Measurements from ENCODE around the gene MILR1.
A peak's percentile ranks its signal among the peaks of the same experiment; 100 is the strongest.
"Not testable (repeated sequence)": the region's sequence is repeated elsewhere in the genome, so short reads cannot be mapped to it uniquely, and the experiment has no call there.

MILR1 gene

DNA sequence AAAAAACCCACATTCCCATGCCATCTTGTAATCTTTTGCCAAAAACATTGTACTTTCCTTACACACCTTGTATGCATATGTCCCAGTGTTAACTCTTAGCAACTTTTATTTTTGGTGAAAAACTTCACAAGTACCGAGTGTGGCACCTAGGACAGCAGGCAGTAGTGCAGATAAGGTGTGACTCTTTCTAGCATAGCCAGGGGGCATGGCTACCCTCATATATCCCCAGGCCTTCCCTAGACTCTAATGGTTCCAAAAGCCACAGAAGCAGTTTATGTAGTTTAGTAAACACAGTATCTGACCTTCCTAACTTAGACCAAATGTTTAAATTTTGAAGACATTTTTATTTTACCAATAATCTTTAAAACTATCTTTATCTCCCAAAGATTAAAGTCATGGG, 20.5 kb upstream of the MILR1 start:
- DNase-seq (ENCODE audit: low spot score): no peak

DNA sequence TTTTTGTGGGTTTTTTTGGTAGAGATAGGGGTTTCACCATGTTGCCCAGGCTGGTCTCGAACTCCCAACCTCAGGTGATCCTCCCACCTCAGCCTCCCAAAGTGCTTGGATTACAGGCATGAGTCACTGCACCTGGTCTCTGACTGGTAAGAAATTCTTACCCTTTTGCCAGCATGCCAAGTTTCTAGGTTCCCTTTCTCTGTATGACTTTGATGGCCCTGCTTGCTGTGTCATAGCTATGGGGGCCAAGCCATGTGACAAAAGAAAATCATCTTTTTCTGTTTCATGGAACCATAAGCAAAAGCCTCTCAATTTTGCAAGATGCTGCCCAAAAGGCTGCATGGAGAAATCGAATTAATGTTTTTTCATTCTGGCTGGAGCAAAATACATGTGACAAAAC, 18.9 kb upstream of the MILR1 start:
- not testable (repeated sequence) for DNase-seq (ENCODE audit: low spot score)

DNA sequence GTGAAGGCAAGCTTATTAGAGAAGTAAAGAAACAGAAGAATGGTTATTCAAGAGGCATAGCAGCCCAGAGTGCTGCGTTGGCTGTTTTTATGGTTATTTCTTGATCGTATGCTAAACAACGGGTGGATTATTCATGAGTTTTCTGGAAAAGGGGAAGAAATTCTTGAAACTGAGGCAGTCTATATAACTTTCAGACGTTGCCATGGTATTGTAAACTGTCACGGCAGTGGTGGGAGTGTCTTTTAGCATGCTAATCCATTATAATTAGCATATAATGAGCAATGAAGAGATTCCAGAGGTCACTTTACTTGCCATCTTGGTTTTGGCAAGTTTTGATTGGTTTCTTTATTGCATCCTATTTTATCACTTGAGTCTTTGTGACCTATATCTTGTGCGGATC, 17.4 kb upstream of the MILR1 start:
- no peak for DNase-seq (ENCODE audit: low spot score)

DNA sequence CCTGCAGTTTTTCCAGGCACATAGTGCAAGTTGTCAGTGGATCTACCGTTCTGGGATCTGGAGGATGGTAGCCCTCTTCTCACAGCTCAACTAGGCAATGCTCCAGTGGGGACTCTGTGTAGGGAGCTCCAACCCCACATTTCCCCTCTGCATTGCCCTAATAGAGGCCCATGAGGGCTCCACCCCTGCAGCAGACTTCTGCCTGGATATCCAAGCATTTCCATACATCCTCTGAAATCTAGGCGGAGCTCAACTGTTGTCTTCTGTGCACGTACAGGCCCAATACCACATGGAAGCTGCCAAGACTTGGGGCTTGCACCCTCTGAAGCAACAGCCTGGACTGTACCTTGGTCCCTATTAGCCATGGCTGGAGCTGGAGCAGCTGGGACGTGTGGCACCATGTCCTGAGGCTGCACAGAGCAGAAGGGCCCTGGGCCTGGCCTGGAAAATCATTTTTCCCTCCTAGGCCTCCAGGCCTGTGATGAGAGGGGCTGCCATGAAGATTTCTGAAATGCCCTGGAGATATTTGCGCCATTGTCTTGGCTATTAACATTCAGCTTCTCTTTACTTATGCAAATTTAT, 10.9 kb upstream of the MILR1 start:
- no peak for DNase-seq (ENCODE audit: low spot score)

DNA sequence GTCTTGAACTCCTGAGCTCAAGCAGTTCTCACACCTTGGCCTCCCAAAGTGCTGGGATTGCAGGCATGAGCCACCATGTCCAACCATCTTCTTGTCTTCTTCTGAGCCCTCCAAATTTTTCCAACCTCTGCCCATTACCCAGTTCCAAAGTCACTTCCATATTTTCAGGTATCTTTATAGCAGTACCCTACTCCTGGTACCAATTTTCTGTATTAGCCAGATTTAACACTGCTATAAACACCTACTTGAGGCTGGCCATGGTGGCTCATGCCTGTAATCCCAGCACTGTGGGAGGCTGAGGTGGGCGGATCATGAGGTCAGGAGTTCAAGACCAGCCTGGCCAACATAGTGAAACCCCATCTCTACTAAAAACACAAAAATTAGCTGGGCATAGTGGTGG, 9.4 kb upstream of the MILR1 start:
- not testable (repeated sequence) for DNase-seq (ENCODE audit: low spot score)

DNA sequence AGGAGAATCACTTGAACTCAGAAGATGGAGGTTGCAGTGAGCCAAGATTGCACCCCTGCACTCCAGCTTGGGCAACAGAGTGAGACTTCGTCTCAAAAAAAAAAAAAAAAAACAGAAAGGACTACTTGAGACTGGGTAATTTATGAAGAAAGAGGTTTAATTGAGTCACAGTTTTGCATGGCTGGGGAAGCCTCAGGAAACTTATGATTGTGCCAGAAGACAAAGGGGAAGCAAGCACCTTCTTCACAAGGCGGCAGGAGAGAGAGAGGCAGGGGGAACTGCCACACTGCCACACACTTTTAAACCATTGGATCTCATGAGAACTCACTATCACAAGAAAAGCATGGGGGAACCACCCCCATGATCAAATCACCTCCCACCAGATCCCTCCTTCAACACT, 9.0 kb upstream of the MILR1 start:
- DNase-seq (ENCODE audit: low spot score): no peak

DNA sequence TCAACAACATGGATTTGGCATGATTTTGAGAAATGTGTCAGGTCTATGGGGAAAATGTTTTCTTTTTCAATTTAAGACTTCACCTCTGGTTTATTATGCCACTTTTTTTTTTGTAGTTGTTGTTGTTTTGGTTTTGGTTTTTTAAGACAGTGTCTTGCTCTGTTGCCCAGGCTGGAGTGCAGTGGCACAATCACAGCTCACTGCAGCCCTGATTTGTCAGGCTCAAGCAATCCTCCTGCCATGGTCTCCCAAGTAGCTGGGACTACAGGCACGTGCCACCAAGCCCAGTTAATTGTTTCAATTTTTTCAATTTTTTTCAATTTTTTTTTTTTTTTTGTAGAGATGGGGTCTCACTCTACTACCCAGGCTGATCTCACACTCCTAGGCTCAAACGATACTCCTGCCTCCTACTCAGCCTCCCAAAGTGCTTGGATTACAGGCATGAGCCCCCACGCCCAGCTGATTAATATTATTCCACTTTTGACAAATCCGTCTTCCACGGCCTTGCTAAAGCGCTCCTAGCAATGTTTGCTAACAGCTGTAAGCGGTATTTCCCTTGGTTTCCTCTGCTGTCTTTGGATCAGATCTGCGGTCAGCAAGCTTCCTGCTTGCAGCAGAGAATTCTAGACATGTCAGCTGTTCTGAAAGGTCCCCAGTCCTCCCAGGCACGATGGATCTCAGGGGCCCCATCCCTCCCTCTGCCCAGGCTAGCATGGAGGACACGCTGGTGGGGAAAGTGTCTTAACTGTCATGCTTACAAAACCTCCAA, 7.0 kb upstream of the MILR1 start:
- DNase-seq (ENCODE audit: low spot score): peak; percentile 14

DNA sequence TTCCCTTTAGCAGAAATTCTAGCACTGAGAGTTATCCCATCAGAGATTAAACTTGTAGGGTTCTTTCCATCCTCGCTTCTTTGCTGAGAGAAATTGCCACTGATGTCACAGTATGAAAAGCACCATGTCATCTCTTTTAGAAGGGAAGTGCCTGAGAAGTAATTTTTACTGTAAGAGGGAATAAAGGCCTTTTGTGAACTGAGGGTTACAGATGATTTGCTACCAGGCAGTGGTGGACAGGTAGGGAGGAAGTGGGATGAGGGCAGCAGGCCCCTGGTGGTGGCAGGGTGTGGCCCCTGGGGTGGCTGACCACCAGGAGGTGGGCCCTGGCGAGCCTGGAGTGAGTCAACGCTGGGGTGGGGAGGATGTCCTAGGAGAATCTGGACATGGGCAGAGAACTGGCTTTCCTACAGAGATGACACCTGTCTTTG, 6.4 kb upstream of the MILR1 start:
- DNase-seq (ENCODE audit: low spot score): no peak

DNA sequence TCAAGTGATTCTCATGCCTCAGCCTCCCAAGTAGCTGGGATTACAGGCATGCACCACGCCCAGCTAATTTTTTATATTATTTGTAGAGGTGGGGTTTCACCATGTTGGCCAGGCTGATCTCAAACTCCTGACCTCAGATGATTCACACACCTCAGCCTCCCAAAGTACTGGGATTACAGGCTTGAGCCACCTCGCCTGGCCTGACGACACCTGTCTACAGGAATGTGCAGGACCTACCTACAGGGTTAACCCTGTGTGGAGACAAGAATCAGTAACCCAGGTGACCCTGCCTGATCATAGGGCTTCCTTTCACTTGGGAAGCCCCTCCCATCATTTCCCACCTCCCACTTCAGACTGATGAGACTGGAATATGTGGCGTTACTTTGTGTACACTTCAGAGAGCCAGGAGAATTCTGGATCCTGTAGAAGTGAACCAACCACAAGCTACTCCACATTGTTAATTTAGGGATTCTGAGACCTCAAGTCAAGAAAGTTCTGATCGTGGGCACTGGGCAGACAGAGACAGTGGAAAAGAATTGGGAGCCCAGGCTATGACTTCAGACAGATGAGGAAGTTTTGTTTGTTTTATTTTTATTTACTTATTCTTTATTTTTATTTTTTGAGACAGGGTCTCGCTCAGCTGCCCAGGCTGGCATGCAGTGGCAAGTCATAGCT, 5.7 kb upstream of the MILR1 start:
- DNase-seq (ENCODE audit: low spot score): no peak

DNA sequence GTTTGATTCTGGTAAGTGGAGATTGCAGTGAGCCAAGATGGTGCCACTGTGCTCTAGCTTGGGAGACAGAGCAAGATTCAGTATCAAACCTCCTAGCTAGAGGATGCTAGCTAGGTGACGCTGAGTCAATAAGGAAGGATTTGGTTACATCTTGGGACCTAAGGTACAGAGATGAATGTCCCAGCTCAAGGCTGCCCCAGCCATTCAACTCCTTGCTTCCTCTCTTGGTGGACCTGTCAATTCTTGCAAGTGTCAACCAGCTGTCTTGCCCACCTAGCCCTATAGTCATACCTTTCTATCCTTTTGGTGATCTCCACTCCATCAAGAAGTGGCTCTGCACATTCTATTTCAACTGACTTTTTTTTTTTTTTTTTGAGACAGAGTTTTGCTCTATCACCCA, 1.4 kb upstream of the MILR1 start:
- no peak for DNase-seq (ENCODE audit: low spot score)

DNA sequence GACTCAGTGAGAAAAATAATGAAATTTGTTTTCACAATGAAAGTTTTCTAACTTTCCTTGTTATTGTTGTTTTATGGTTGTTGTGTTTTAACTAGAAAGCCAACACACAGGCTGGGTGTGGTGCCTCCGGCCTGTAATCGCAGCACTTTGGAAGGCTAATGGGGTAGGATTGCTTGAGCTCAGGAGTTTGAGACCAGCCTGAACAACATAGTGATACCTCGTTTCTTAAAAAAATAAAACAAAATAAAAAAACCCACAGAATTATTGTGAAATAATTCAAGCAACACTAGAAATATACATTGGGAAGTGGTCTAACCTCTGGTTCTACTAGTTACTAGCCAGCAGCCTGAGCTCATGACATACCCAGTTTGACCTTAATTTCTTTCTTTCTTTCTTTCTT, 630 bp downstream of the MILR1 start:
- DNase-seq (ENCODE audit: low spot score): no peak

DNA sequence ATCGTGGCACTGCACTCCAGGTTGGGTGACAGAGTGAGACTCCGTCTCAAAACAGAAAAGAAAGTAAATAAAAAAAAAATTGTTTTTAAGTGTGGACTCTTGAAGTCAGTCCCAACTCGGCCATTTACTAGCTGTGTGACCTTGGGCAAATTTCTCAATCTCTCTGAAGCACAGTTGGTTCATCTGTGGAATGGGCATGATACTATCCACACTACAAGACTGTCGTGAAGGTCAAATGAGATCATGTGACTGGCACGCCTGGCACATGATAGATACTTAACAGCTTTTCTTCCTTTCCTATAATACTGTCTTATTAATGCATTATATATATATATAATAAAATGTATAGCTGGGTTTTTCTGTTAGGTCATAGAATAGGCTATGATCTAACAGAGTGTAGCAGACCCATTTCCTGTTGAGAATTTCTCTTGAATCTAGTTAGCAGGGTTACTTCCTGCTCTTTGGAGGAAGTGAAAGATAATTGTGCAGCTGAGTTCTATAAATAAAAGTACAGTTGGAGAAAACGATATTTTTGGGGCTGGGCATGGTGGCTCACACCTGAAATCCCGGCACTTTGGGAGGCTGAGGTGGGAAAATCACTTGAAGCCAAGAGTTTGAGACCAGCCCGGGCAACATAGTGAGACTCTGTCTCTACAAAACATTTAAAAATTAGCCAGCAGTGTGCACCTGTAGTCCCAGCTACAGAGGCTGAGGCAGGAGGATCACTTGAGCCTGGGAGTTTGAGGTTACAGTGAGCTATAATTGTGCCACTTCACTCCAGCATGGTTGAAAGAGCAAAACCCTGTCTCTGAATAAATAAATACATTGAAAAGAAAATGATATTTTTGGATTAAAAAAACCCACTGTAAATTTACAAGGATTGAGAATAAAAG, 7.3 kb downstream of the MILR1 start:
- no peak for DNase-seq (ENCODE audit: low spot score)

DNA sequence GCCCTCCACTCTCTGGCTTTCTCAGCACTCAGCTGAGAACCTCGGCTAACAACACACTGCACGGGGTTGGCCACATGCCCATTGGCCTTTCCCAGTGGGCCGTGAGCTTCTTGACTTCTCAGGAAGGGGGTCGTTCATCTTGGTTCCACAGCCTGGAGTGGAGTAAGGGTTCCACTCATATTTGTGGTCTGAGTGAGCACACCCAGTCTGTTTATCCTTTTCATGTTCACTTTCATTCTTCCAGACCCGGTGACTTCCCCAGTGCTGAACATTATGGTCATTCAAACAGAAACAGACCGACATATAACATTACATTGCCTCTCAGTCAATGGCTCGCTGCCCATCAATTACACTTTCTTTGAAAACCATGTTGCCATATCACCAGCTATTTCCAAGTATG, 8.2 kb downstream of the MILR1 start:
- DNase-seq (ENCODE audit: low spot score): peak; percentile 63

DNA sequence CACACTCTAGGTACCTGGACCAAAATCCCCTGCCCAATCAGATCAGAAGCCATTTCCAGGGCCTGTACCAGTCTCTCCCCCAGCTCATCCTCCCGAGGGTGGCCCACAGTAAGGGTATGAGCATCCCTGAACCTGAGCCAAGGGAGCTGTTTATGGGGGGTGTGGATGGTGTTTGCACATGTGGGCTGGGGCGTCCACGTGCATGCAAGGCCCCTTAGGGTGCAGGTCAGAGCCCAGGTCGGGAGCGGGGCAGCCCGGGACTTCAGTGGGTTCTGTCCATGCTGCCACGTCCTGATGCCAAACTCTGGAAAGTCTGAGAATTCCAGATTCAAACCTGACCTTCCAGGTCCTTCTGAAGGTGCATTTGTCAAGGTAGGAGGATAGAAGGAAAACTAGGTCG, 9.8 kb downstream of the MILR1 start:
- DNase-seq (ENCODE audit: low spot score): no peak

DNA sequence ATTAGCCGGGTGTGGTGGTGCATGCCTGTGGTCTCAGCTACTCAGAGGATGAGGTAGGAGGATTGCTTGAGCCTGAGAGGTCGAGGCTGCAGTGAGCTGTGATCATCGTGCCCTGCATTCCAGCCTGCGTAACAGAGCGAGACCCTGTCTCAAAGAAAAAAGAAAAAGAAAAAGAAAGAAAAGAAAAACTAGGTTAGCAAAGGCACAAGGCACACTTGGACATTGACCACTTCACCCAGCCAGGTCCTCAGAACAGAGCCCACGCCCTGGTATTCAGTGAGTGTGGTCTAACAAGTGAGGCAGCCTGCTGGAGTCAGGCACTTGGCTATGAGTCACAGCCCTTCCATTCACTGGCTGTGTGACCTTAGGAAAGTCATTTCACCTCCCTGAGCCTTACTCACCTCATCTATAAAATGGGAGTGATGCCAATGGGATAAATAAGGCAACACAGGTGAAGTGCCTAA, 10.4 kb downstream of the MILR1 start:
- DNase-seq (ENCODE audit: low spot score): peak; percentile 49

DNA sequence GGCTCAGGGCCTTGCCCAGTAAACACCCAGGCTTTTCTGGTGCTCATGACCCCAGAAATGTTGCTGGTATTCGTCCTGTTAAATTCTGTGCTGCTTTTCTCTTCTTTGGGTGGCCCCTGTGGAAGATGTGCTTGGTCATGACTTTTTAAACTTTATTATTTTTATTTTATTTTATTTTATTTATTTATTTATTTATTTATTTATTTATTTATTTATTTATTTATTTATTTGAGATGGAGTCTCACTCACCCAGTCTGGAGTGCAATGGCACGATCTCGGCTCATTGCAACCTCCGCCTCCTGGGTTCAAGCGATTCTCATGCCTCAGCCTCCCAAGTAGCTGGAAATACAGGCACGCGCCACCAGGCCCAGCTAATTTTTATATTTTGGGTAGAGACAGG, 10.9 kb downstream of the MILR1 start:
- DNase-seq (ENCODE audit: low spot score): not testable (repeated sequence)

DNA sequence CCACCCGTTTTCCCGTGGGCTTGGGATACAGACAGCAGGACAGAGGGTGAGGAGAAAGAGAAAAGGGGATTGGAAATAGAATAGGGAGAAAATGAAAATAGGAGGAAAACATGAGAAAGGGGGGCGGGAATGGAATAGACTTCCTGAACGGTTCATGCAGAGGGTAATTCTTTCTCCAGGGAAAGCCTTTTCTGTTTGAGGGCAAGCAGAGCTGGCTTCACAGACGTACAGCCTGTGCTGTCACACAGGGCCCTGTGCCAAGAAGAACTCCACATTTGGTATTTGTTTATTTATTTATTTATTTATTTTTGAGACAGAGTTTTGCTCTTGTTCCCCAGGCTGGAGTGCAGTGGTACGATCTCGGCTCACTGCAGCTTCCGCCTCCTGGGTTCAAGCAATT, 12.0 kb downstream of the MILR1 start:
- DNase-seq (ENCODE audit: low spot score): no peak

DNA sequence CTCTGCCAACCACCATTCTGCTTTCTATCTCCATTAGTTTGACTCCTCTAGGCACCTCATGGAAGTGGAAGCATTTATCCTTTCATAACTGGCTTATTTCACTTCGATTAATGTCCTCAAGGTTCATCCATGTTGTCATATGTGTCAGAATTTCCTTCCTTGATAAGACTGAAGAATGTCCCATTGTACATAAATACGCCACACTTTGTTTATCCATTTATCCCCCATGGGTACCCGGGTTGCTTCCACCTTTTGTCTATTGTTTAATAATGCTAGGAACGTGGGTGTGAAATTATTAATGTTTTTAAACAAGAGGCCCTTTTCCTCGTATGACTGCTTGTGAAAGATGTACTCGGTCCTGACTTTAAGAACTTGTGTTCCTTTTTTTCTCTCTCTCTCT, 12.9 kb downstream of the MILR1 start:
- DNase-seq (ENCODE audit: low spot score): no peak

DNA sequence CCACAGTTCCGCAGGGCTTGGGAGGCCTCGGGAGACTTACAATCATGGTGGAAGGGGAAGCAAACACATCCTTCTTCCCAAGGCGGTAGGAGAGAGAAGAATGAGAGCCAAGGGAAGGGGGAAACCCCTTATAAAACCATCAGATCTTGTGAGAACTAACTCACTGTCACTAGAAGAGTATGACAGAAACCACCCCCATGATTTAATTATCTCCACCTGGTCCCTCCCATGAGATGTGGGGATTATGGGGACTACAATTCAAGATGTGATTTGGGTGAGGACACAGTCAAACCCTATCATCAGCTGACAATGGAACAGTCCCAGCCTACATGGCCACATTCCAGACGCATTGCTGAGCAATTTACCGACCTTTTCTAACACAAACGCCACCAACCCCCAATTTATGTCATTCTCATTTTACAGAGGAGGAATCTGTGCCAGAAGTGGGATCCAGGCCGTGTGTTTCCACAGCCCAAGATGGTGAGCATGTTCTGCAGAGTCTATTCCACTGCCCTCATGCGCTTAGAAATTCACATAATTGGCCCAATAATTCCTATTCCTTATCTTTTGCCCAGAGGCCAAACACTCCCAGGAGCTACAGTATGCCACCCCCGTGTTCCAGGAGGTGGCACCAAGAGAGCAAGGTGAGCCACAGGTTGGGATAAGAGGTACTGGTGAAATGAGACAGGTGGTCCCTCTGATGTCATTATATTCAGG, 17.3 kb downstream of the MILR1 start:
- DNase-seq (ENCODE audit: low spot score): no peak

DNA sequence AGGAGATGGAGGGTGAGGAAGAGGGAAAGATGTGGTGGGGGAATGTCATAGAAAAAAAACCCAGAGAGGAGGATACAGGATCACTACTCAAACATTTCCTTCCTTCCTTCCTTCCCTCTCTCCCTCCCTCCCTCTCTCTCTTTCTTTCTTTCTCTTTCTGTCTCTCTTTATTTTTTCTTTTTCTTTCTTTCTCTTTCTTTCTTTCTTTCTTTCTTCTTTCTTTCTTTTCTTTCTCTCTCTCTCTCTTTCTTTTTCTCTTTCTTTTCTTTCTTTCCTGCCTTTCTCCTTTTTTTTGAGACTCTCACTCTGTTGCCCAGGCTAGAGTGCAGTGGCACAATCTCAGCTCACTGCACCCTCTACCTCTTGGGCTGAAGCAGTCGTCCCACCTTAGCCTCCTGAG, 17.9 kb downstream of the MILR1 start:
- DNase-seq (ENCODE audit: low spot score): not testable (repeated sequence)

DNA sequence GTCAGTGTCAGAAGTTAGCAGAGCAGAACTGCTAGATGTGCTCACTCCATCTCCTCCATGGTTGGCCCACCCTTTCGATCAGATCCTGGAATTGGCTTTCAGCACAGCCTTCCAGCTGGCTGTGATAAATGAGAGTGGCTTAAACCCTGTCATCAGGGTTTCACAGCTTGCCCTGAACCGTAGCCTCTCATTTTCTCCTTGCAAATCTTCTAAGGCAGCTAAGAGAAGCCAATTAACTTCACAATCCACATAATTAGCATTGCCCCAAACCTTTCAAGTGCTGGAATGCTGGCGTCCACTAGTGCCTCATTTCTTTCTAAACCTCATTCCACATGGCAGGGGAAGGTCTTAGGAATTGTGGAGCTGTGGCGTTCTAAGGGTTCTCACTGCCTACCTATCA, 21.7 kb downstream of the MILR1 start:
- DNase-seq (ENCODE audit: low spot score): no peak

DNA sequence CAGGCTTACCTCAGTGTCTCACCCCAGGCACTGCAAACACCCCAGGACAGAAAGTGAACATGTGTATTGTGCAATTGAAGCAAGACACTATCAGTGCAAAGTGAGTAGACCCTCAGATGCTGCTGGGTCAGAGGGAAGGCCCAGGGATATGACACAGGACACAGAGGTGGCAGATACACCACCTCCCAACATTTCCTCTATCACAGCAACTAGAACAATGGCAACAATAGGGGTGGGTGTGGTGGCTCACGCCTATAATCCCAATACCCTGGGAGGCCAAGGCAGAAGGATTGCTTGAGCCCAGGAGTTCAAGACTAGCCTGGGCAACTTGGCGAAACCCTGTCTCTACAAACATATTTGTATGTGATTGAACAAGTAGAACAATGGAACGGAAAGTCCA, 22.5 kb downstream of the MILR1 start:
- DNase-seq (ENCODE audit: low spot score): no peak
